Measurements from ENCODE around the gene CACNB2.

DNA sequence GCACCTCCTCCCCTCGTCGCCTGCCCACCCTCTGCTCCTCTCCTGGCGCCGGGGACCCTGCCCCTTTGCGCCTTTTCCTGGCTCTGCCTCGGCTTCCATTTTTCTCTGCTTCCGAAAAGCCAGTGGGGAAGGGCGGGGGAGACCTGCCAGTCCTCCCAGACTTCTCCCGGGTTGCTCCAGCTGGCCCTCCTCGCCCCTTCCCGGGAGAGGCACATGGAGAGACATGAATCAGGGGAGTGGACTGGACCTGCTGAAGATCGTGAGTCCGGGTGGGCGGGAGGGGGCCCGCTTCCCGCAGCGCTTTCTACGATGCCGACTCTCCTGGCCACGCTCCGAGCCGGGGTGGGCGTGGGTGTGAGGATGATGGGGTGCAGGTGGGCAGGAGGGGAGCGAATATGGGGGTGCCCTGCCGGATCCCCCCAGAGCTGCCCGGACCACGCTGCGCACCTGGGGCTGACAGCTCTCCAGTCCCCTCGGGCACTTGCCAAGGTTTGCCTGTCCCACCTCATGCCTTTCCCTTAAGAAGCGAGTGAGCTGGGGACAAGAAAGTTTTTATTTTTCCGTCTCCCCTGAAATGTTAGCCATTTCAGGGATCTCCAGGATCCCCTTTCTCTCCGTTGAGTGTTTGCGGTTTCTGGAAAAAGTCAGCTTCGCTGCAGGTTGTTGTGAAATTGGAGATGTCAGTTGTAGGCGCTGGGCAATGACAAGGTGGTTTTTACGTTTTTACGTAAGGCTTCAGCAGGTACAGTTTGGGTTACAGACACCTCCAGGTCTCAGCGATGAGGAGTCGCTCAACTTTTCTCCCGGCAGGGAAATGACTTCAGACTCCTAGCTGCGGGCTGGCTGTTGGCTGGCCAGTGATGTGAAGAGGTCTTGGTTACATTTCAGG is 977 bp downstream of the CACNB2 start:
- TF ChIP-seq, protein P1, sequence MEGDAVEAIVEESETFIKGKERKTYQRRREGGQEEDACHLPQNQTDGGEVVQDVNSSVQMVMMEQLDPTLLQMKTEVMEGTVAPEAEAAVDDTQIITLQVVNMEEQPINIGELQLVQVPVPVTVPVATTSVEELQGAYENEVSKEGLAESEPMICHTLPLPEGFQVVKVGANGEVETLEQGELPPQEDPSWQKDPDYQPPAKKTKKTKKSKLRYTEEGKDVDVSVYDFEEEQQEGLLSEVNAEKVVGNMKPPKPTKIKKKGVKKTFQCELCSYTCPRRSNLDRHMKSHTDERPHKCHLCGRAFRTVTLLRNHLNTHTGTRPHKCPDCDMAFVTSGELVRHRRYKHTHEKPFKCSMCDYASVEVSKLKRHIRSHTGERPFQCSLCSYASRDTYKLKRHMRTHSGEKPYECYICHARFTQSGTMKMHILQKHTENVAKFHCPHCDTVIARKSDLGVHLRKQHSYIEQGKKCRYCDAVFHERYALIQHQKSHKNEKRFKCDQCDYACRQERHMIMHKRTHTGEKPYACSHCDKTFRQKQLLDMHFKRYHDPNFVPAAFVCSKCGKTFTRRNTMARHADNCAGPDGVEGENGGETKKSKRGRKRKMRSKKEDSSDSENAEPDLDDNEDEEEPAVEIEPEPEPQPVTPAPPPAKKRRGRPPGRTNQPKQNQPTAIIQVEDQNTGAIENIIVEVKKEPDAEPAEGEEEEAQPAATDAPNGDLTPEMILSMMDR (IDR thresholded peaks at IDR 0.05): no peak
- no peak for TF ChIP-seq POLR2A (IDR thresholded peaks at IDR 0.05)

Measured in tibial nerve (tissue), 3 donors.